Adrenal gland (tissue), 12 donors: ENCODE results near the gene SREBF1. TPM values are rescaled to one million over a fixed set of nuclear protein-coding genes. Genes with fewer than 3 reads are reported as not detected.

Experiments used
- DNase-seq, 7 donors: peaks; one replicate each; pipeline ENCODE4 v3.0.0-alpha.2; 2019 to 2020
- H3K27ac ChIP-seq, 5 donors: fragments of 200-600 bp; sonication (generic) in 4 of 5; 1 replicate in 3 of 5; 2 replicates in 2 of 5; pipeline versions ENCODE4 v1.5.1 to v1.8.0; 2016 to 2020; ENCODE audit warnings: mild to moderate bottlenecking in 1 of 5
- H3K27me3 ChIP-seq: fragments of 200-600 bp; 2 replicates; pipeline ENCODE4 v1.8.0; 2021
- H3K36me3 ChIP-seq, 2 donors: fragments of 200-600 bp; replicated peaks in 1 of 2; 1 replicate in 1 of 2; 2 replicates in 1 of 2; pipeline versions ENCODE4 v1.5.1 to v1.8.0; 2018 to 2022
- H3K4me1 ChIP-seq, 2 donors: fragments of 200-600 bp; replicated peaks in 1 of 2; 1 replicate in 1 of 2; 2 replicates in 1 of 2; pipeline versions ENCODE4 v1.5.1 to v1.8.0; 2018 to 2021
- H3K4me3 ChIP-seq, 4 donors: fragments of 200-600 bp; sonication (generic) in 3 of 4; one replicate each; pipeline ENCODE4 v1.5.1; 2016 to 2018
- H3K9me3 ChIP-seq, 3 donors: fragments of 200-600 bp; sonication (generic) in 1 of 3; replicated peaks in 1 of 3; 1 replicate in 2 of 3; 2 replicates in 1 of 3; pipeline versions ENCODE4 v1.5.1 to v1.8.0; 2016 to 2021
- CTCF ChIP-seq, 6 experiments: fragments of 450-650 bp in 4 of 6; fragments of 200-600 bp in 2 of 6; sonication (generic) in 1 of 6; IDR thresholded peaks; 1 replicate in 5 of 6; 2 replicates in 1 of 6; pipeline versions ENCODE4 v1.5.1 to v1.8.0; 2016 to 2021; ENCODE audit warnings: antibody characterized with exemption in 6 of 6, mild to moderate bottlenecking in 2 of 6, moderate library complexity in 1 of 6
- POLR2A ChIP-seq, 2 donors: fragments of 450-650 bp; IDR thresholded peaks; one replicate each; pipeline ENCODE4 v1.6.1; 2017; ENCODE audit warnings: antibody characterized with exemption in 2 of 2, mild to moderate bottlenecking in 2 of 2, moderate library complexity in 1 of 2
- WGBS, 4 donors: extraction: QIAGEN DNeasy Blood & Tissue Kit in 2 of 4; methylation state at CpG; one replicate each; pipeline versions ENCODE4 v1.1.5 to v1.1.7; 2013 to 2017; 5-methylcytosine and 5-hydroxymethylcytosine counted together
- intact Hi-C, 2 donors: fragments of 100-400 bp; cut with DNase I; formaldehyde crosslinking; loops; one replicate each; pipeline versions ENCODE4 v1.14.1 to v1.15.0; 2022 to 2023
- polyA plus RNA-seq, 3 donors: library from polyadenylated mRNA; stranded (reverse); fragments of 200-250 nt in 2 of 3; fragments of 350-450 nt in 1 of 3; fragmentation: Illumina TruSeq in 1 of 3; extraction: RNeasy Lipid Tissue Mini Kit (QIAGEN cat#74804) in 1 of 3; gene quantifications; one replicate each; pipeline ENCODE4 v1.2.3, GENCODE V29; 2013 to 2014
- total RNA-seq, 9 donors: library from RNA; depleted of rRNA in 4 of 9; stranded (reverse); fragments of >200 nt in 4 of 9; fragments of 120-200 nt in 1 of 9; fragmentation: NEBNext Ultra II Directional in 1 of 9; extraction: Animal tissue kit (Norgen Biotek cat#: 25700) in 1 of 9; gene quantifications; one replicate each; pipeline versions ENCODE4 v1.1.0 to v1.2.4, GENCODE V29; 2013 to 2023
- donor health status: healthy with polysubstance abuse.
- donor health status: Bipolar disorder and iron deficiency.
- donor health status: DM: yes; HTN: yes; CAD: no.
- donor health status: DM: no; HTN: no; CAD: no.
- donor health status: DM: no; HTN: no; CAD: no.
- donor health status: DM: yes; HTN: yes; CAD: no.

SREBF1 gene
- total and polyA plus RNA-seq, 12 donors: 48.2 to 850 (median 576) TPM

- Histone ChIP-seq H3K27ac (peak overlapping the region in 3 of 5 donors; percentile 1 to 68 (median 1)), H3K36me3 (no peaks in the 10 kb centered on the region), H3K9me3 (no peaks in the 10 kb centered on the region), H3K27me3 (no peaks in the 10 kb centered on the region), H3K4me1 (peaks cover 11 to 63% of the 10 kb centered on the region in 2 donors), H3K4me3 (no peak overlapping the region)
- peak in 4 of 7 donors; percentile 49 to 72 (median 58) for DNase-seq
- TF ChIP-seq POLR2A (IDR thresholded peaks at IDR 0.05) (no peak), CTCF (IDR thresholded peaks at IDR 0.05) (no peak)
- 33 to 50% (median 42%) methylated on average over 11 to 14 of the region's 14 CpGs for WGBS, 4 donors
- intact Hi-C loops: loop anchor here in 1 of 2 donors (10.0 kb wide), 1 partner anchor 84 kb away; the partner anchor contains the start of gene RAI1
These were observed 68.2 kb downstream of the SREBF1 start for GRCh38 chr17:17768424-17769088.

GRCh38 chr17:17767887-17768418 is 68.8 kb downstream of the SREBF1 start:
- WGBS, 4 donors: 53 to 74% (median 61%) methylated on average over 3 to 6 of the region's 6 CpGs
- no peaks in the 10 kb centered on the region for H3K36me3 ChIP-seq
- H3K4me3 ChIP-seq: no peak overlapping the region
- TF ChIP-seq POLR2A (IDR thresholded peaks at IDR 0.05): no peak
- TF ChIP-seq CTCF (IDR thresholded peaks at IDR 0.05): no peak
- H3K27me3 ChIP-seq: no peaks in the 10 kb centered on the region
- peaks cover 11 to 68% of the 10 kb centered on the region in 2 donors for H3K4me1 ChIP-seq
- peak overlapping the region in 3 of 5 donors; percentile 1 to 68 (median 1) for H3K27ac ChIP-seq
- DNase-seq: no peak
- H3K9me3 ChIP-seq: no peaks in the 10 kb centered on the region
- intact Hi-C loops: loop anchor here in 1 of 2 donors (10.0 kb wide), 1 partner anchor 83 kb away; the partner anchor contains the start of gene RAI1

- 57 to 69% (median 61%) methylated on average over 7 of the region's 7 CpGs for WGBS, 4 donors
- no peak for TF ChIP-seq CTCF (IDR thresholded peaks at IDR 0.05)
- TF ChIP-seq POLR2A (IDR thresholded peaks at IDR 0.05): no peak
- no peaks in the 10 kb centered on the region for H3K9me3 ChIP-seq
- H3K27ac ChIP-seq: peak overlapping the region in 2 of 5 donors; percentile 56 to 59
- peaks cover 11 to 69% of the 10 kb centered on the region in 2 donors for H3K4me1 ChIP-seq
- H3K36me3 ChIP-seq: no peaks in the 10 kb centered on the region
- DNase-seq: peak in 2 of 7 donors; percentile 42 to 44
- no peak overlapping the region for H3K4me3 ChIP-seq
- H3K27me3 ChIP-seq: no peaks in the 10 kb centered on the region
- intact Hi-C loops: loop anchor here in 1 of 2 donors (10.0 kb wide), 1 partner anchor 83 kb away; the partner anchor contains the start of gene RAI1
These were observed 69.5 kb downstream of the SREBF1 start for GRCh38 chr17:17767154-17767869.

GRCh38 chr17:17766744-17767120 is 70.1 kb downstream of the SREBF1 start:
- H3K4me1 ChIP-seq: peaks cover 11 to 64% of the 10 kb centered on the region in 2 donors
- no peaks in the 10 kb centered on the region for H3K9me3 ChIP-seq
- H3K27ac ChIP-seq: peak overlapping the region in 2 of 5 donors; percentile 56 to 59
- H3K36me3 ChIP-seq: no peaks in the 10 kb centered on the region
- 80 to 87% (median 85%) methylated on average over 3 to 4 of the region's 4 CpGs for WGBS, 4 donors
- DNase-seq: no peak
- no peak for TF ChIP-seq POLR2A (IDR thresholded peaks at IDR 0.05)
- no peak for TF ChIP-seq CTCF (IDR thresholded peaks at IDR 0.05)
- H3K4me3 ChIP-seq: no peak overlapping the region
- intact Hi-C loops: loop anchor here in 1 of 2 donors (10.0 kb wide), 1 partner anchor 82 kb away; the partner anchor contains the start of gene RAI1
- H3K27me3 ChIP-seq: no peaks in the 10 kb centered on the region
